ENCODE results near the gene BRINP1.

The BRINP1 gene, protein sequence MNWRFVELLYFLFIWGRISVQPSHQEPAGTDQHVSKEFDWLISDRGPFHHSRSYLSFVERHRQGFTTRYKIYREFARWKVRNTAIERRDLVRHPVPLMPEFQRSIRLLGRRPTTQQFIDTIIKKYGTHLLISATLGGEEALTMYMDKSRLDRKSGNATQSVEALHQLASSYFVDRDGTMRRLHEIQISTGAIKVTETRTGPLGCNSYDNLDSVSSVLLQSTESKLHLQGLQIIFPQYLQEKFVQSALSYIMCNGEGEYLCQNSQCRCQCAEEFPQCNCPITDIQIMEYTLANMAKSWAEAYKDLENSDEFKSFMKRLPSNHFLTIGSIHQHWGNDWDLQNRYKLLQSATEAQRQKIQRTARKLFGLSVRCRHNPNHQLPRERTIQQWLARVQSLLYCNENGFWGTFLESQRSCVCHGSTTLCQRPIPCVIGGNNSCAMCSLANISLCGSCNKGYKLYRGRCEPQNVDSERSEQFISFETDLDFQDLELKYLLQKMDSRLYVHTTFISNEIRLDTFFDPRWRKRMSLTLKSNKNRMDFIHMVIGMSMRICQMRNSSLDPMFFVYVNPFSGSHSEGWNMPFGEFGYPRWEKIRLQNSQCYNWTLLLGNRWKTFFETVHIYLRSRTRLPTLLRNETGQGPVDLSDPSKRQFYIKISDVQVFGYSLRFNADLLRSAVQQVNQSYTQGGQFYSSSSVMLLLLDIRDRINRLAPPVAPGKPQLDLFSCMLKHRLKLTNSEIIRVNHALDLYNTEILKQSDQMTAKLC

DNA sequence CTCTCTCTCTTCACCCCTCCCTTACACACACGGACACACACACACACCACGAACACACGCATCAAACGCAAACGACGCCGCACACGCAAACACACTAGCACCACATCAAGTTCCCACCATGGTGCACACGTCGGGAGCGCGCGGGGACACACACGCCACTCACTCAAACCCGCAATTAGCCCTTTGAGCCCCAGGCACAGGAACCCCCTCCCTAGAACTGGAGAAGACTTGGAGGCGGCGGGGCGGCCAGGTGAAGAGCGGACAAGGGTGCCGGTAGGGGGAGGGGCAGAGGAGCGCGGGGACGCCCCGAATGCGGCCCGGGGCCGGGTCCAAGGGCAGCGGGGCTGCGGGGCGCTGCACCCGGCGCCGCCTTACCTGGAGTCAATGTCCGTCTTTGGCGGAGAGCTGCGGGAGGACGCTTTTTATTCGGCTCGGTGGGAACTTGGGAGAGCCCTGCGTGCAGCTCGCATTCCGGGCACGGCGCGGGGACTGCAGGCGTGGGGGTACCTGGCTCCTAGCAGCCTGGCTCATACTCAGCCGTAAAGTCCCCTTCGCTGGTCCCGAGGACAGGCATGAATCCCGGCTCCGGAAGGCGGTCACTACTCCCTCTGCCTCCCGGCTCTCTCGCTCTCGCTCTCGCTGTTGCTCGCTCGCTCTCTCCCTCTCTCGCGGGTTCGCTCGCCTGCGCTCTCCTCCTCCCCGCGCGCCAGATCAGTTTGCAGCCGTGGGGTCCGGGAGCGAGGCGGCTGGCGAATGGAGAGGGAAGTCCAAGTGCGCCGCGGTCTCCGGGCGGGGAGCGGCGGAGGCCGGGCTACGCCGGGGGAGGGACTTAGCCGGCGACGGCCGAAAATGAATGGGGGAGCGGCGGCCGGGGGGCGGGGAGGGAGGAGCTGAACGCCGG is at the start of gene BRINP1:
Gene BRINP1, minus strand, starts transcription at position 755 of the 901 bp plus-strand sequence. CDS start 56,080 bp downstream, outside the sequence.
- peak; percentile 45 for DNase-seq

DNA sequence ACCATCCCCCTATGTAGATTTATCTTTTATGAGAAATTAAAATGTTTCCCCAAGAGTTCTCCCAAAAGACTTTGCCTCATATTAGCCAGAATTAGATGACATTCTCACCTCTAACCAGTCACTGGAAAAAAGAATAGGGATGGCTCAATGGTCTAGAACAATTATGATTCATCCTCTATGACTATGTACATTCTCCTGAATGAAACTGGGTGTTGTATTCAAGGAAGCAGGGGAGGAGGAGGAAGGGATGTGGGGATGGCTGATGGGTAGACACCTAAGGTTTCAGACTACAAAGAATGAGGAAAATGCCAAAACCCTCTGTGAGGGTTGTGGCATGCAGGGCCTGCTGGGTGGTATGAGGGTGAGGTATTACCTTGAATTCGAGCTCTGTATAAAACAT is 49.5 kb upstream of the BRINP1 start:
- no peak for DNase-seq

DNA sequence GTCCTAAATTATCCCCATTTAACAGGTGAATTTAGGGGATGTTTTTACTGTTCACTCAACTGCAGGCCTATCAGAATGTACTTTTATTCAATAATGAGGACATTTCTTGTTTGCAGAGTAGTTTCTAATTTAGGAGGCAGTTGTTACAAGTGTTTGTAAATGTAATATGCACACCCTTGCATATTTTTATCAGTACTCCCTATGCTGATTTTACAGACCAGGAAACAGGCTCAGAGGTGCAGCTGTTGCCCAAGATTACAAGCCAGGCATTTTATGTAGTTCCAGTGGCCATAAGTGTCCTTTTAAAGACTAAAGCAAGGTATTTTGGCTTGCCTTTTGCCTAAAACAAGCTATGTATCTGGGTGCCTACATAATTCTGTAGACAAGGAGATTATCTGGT is 47.6 kb upstream of the BRINP1 start:
- DNase-seq, result no peak

DNA sequence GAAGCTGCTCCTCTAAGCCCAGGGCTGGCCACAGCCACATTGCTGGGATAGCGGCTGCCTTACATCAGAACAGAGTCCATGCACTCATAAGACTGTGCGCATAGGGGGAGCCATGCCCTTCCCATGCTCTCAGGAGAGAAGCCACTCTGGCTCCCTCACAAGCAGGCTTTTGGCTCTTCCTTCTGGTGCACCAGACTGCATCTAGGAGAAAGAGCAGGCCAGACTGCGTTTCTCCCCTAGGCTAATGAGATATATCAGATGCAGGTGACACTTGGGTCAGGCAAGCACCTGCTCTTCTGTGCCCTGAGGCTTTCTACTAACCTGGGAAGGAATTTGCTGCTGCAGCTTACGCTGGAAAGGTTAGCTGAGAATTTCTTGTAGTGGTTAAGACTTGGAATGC is 43.2 kb upstream of the BRINP1 start:
- DNase-seq, result no peak

DNA sequence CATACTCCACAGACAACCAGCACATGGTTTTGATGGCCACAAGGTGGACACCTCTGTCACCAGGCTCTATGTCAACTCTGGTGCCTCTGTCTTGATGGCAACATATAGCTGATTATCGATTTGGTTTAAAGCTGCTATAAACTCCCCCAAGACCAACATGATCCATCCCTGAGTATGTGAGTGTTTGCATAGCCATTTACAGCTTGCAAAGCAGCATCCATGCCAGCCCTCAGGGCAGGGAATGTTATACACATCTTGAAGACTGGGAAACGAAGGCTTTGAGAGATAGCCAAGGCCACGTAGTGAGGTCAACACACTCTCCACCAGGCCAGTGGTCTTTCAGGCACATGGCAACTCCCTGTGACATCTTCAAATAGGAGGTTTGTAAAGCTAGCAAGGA is 40.3 kb upstream of the BRINP1 start:
- no peak for DNase-seq

DNA sequence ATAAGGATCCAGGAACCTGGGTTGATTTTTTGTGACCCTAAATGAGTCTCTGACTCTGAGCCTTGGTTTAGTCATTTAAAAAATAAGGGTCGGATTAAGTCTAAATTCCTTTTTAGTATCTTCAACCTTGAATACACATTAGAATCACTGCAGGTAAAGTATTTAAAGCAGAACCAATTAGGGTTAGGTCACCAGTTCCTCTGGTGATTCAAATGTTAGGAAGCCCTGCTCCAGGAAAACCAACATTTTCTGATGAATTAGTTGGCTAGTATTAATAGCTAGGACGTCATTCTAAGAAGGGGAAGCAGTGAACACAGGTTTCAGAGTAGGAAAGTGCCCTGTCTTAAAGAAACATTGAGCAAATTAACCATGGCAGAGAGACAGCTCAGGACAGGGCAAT is 31.4 kb upstream of the BRINP1 start:
- DNase-seq, result no peak

DNA sequence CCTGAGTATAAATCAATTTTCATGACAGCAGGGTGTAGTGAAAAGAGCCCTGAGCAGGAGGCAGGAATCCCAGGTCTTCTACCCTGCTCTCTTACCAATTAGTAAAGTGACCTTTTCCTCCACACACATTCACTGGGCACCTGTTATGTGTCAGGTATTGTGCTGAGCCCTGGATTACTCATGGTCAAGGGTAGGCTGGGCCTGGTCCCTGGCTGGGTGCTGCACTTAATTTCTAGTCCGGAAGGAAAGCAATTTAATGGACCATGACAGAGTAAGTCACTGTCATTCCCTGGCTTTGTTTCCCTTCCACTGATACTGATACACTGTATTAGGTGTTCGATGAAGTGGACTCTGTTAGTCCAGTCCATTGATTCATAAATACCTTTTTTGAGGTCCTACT is 29.1 kb upstream of the BRINP1 start:
- DNase-seq, result no peak

DNA sequence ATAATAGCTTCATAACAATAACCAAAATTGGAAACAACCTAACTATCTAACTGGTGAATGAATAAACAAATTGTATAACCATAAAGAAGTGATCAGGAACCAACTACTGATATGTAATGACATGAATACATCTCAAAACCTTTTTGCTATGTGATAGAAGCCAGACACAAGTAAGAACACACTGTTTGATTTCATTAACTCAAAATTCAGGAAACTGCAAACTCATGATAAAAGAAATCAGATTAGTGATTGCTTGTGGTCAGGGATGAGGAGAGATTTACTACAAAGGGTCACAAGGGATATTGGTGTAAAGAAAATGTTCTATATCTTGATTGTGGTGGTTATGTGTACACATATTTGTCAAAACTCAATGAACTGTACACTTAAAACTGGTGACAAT is 22.6 kb upstream of the BRINP1 start:
- no peak for DNase-seq

DNA sequence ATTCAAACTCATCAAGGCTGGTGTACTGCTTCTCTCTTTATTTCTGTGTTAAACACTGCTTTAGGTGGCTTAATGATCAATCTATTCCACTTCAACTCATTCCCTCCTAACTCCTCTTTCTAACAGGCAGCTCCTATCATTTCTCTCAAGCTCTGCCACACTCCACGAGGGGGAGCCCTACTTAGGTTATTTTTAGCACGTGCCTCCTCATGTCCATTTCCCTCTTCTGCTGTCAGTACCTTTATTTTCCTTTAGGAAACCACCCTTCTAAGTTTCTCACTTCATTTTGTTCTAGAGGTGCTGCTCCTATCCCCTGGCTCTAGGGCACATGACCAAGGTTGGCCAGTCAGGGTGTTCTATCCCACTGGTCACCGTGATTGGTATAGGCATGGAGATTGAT is 6.7 kb upstream of the BRINP1 start:
- DNase-seq, result no peak

DNA sequence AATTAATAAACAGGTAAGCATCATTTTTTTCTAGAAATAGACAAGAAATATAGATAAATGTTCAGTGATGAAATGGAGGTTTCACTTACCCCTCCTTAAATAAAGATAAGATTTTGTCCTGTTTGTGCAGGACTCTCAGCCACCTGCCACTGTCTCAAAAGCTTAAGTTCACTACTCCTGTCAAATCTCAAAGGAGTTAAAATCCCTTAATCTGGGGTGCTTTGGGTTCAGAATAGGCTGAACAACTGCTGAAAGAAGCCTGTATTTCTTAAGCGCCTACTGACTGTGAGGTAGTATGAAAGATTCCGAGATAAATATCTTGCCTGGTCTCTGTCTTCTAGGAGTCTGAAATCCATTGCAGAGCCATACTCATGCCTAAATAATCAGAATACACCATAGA is 3.7 kb upstream of the BRINP1 start:
- DNase-seq, result no peak

DNA sequence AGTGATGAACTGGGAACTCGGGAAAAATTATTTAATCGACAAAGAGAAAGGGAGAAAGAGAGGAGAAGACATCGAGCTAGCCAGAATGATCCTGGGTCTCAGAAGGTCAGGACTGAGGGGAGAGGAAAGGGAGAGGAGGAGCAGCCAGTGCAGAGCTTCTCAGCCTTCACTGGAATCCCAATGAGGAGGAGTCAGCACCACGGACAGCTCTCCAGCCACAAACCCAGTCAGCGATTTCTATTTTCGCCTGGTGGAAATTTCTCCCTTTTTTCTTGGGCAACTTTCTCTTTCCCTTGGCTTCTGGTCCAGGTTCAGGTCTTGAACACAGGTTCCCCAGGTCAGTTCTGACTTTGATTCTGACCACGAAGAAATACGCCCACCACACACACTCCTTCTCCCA is 1.6 kb upstream of the BRINP1 start:
- DNase-seq, result peak; percentile 66

DNA sequence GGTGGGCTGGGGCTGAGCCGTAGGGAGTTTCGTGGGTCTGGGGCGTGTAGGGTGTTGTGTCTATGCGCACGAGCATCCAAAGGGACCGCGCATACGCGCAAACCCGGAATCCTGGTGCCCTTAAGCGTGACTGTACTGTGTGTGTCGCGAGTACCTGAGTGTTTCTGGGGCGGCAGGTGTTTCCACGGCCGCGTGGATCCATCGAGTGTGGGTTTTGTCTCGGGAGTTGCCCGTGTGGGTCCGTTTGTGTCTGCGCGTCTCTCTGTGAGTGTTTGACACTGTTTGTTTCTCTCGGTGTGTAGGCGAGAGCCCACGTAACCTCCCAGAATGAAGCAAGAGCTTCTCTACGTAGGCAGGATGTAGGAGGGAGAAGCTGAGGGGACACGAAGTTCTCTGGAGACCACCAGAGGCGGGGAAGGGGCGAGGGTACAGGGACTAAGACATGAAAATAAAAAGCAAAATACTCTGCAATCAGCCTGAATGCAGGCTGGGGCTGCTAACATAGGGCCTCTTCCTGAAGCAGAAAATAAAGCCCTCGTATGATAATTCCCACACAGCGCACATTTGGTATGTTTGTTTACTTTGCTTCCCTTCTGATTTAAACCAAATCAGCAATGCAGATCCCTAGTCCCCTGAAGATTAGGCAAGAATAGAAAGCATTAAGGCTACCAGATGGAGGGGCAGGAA is 588 bp upstream of the BRINP1 start:
- DNase-seq, result no peak

DNA sequence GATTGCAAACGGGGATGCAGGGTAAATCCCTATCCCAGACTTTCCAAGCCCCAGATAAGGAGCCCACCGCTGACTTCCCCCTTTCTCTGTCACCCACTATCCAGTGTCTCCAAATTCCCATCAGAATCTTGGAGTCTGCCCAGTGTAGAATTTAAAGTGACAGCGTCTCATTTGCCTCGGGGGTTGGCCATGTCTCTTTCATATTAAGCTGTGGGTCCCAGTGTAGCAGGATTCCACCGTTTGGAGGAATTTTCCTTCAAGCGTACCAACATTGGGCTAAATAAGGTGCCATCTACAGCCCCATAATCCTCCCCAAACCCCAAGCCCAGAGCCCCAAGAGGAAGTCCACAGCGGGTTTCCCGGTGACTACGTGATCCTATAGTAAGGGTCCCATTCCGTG is 1.1 kb downstream of the BRINP1 start:
- no peak for DNase-seq

DNA sequence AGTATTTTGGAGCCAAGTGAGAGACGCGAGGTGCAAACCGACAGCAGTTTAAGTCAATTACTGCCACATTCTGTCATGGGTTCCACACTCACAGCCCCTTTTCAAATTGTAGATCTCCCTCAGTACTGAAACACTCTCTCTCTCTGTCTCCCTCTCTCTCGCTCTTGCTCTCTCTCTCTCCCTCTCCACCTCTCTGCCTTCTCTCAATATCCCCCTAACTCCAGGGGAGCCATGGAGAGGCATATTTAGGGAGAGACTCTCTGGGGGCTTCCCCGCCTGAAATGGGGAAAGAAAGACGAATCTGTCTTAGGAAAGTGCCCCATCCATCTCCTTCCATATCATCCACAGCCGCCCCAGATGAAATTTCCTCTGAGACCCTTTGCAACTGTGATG is 1.6 kb downstream of the BRINP1 start:
- DNase-seq, result no peak

DNA sequence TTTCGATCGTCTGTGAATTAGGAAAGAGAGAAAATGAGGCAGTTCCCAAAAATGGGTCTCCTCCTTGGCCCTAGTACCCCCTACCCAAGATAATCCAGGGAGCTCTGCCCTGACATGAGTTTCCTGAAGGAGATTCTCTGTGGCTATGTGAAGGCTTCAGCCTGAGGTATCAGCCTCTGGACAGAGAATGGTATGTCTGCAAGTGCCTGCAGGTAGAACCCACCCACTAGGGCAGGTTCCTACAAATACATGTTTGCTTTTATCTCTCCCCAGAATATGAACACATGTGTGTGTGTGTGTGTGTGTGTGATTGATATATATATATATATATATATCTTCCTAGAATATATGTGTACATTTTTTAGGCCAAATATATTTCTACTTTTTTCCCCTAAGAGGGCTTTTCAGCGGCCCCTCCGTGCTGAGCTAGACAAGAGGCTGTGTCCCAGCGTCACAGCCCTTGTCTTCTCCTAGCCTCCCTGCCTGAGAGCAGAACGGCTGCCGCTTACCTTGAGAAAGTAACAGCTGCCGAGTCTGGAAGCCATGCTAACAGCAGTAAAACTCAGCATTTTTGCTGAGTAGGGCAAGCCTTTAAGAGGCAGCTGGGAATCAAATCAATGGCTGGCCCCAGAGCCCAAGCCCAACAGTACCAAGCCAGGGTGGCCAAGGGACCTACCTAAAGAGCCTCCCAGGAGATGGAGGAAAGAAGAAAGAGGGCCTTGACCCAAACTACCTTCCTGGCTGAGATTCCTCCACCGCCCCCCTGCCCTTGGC is 2.1 kb downstream of the BRINP1 start:
- DNase-seq, result no peak

DNA sequence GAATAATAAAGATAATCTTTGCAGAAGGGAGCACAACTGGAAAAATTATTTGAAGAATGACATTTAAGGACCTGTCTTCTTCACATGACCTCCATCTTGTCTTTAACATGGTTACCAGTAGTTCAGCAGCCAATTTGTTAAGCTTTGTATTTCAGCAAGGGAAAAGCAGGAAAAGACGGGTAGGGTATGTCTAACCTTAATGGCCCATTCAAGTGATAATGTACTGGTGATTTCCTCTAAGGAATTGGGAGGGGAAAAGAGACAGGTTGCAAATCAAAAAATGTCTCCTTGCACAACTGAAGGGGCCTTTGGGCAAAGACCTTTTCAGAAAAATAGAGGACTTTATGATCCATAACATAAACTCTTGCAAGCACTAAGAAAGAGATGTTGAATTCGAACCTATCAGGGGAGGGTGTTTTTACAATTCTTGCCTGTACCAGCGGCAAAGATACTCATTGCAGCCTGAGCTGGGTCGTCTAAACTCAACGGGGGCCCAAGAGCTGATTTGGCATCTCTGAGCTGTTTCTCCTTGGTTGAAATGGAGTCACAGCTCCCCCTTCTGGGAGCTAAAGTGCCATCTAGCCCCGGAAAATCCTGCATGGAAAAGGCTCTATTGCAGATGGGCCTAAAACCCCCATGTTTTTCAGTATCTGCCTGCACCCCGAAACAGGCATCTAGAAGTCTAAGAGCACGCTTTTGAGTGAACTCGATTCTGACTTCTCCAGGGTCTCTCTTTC is 3.8 kb downstream of the BRINP1 start:
- DNase-seq, result peak; percentile 27

DNA sequence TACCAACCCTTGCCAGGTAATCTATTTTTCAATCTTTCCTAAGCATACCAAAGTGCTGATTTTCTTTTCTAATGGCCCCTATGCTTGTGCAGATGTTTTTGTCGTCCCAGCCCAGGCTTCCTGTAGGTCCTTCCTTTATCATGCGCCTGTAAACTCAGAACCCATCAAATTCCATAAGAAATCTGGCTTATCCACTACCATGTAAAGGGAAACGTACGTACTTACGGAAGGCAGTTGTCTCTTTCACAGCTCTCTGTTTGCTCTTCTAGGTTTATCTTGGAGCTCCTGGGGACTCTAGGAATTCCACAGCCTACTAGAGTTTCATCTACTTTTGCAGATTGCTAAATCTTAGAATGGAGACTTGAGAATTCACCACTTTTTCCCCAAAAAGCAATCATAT is 9.0 kb downstream of the BRINP1 start:
- DNase-seq, result no peak

DNA sequence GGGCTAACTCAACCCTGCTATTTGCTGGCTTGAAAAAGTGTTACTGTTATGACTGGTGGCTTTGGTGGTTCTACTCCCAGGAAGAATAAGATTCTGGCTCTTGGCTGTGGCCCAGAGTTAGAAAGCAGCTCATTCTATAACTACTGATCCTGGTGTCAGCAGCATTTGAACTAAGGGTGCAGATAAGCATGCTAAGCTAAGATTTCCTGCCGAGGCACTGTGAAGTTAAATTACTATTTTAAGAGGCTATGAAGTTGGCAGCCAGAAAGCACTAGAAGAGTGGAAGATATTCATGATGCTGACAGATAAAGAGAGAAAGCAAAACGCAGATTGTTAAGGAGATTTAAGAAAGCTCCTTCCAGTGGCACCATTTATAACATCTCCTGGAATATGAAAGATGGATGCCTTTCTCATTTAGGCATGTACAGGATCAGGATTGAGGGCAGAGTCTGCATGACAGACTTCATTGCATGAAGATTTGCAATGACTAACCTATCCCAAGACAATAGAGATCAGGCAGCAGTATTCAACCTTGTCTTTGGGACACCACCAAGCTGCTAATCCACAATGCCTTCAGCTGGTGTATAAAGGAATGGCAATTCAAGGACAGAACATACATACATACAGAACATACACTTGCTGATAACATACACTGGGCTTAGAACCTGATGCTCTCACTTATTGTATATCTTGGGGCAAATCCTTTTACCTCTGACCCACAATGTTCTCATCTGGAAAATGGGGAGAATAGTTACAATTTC is 11.7 kb downstream of the BRINP1 start:
- DNase-seq, result no peak

DNA sequence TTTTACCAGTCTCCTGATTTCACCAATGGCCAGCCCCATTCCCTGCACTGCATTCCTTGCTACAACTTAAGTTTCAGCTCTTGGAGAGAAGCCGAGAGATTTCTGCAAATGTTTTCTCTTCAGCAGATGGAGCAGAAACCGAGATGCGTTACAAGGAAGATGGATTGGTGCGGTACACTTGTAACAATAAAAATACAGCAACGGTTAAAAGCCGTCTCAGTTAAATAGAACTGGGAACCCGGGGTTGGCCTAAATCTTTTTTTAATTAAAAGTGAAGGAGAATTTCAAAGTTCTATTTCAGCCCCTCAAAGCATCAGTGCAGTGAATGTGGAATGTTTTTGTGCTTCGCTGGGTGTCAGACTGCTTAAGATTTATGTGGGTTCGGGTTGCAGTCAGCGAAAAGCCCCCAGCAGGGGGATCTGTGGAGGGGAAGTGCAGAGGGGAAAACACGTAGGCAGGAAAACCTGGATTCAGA is 19.8 kb downstream of the BRINP1 start:
- no peak for DNase-seq

Measured in femur (tissue), 1 donor.